Heart right ventricle (tissue), 16 donors: ENCODE measurements around the gene COLQ. TPM values are rescaled to one million over a fixed set of nuclear protein-coding genes. Genes with fewer than 3 reads are reported as not detected.
A peak's percentile ranks its signal among the peaks of the same experiment; 100 is the strongest.

Source experiments
- ATAC-seq, 8 donors: fragments of 200-7000 bp; cut with Tn5 transposase; one replicate each; pipeline ENCODE4 v1.9.1; 2020; ENCODE audit warnings: mild to moderate bottlenecking in 8 of 8, moderate library complexity in 8 of 8, moderate number of reproducible peaks in 1 of 8
- DNase-seq, 2 donors: peaks; one replicate each; pipeline ENCODE4 v3.0.0-alpha.2; 2020
- H3K27ac ChIP-seq, 10 donors: fragments of 200-600 bp; sonication (generic) in 2 of 10; one replicate each; pipeline versions ENCODE4 v1.5.0 to v1.8.0; 2020 to 2022; ENCODE audit warnings: mild to moderate bottlenecking in 3 of 10
- H3K27me3 ChIP-seq, 7 donors: fragments of 200-600 bp; one replicate each; pipeline ENCODE4 v1.8.0; 2021 to 2022; ENCODE audit warnings: mild to moderate bottlenecking in 2 of 7
- H3K36me3 ChIP-seq, 9 donors: fragments of 200-600 bp; sonication (generic) in 1 of 9; one replicate each; pipeline versions ENCODE4 v1.5.0 to v1.8.0; 2020 to 2022; ENCODE audit warnings: mild to moderate bottlenecking in 2 of 9
- H3K4me1 ChIP-seq, 9 donors: fragments of 200-600 bp; sonication (generic) in 1 of 9; one replicate each; pipeline versions ENCODE4 v1.5.0 to v1.8.0; 2020 to 2022; ENCODE audit warnings: mild to moderate bottlenecking in 4 of 9
- H3K4me3 ChIP-seq, 10 donors: fragments of 200-600 bp; sonication (generic) in 2 of 10; one replicate each; pipeline versions ENCODE4 v1.5.0 to v1.8.0; 2020 to 2022; ENCODE audit warnings: mild to moderate bottlenecking in 7 of 10, moderate library complexity in 2 of 10
- H3K9me3 ChIP-seq, 11 donors: fragments of 200-600 bp in 10 of 11; sonication (generic) in 2 of 11; one replicate each; pipeline versions ENCODE4 v1.5.0 to v1.8.0; 2013 to 2022; ENCODE audit warnings: mild to moderate bottlenecking in 2 of 11, control low read depth in 1 of 11, moderate library complexity in 1 of 11
- WGBS, 2 donors: extraction: QIAGEN DNeasy Blood & Tissue Kit; methylation state at CpG; one replicate each; pipeline ENCODE4 v1.1.7; 2013; ENCODE audit warnings: inconsistent platforms in 1 of 2; 5-methylcytosine and 5-hydroxymethylcytosine counted together
- intact Hi-C, 10 donors: fragments of 100-400 bp; cut with DNase I; formaldehyde crosslinking; loops; one replicate each; pipeline versions ENCODE4 v1.11.1 to v1.14.2; 2022
- polyA plus RNA-seq, 2 donors: library from polyadenylated mRNA; stranded (reverse); fragments of 200-250 nt; gene quantifications; one replicate each; pipeline ENCODE4 v1.2.3, GENCODE V29; 2013
- total RNA-seq, 10 donors: library from RNA; stranded (reverse); fragmentation: NEBNext Ultra II Directional in 3 of 10; extraction: Animal tissue kit (Norgen Biotek cat#: 25700) in 3 of 10; gene quantifications; one replicate each; pipeline versions ENCODE4 v1.2.1 to v1.2.4, GENCODE V29; 2021 to 2023
- TF ChIP-seq, protein P1 (sequence below), 9 donors: fragments of 200-600 bp; sonication (generic) in 2 of 9; IDR thresholded peaks; one replicate each; pipeline versions ENCODE4 v1.5.0 to v1.8.0; 2021 to 2022; ENCODE audit warnings: antibody characterized with exemption in 9 of 9, mild to moderate bottlenecking in 5 of 9, moderate library complexity in 1 of 9
- donor health status: Arrhythmogenic right ventricular cardiomyopathy.
- donor health status: ischemic (EF 13 %, LVEDD 7.1; RV severe dilation, severe dysfunction).
- donor health status: healthy with polysubstance abuse.
- donor health status: DM: no; HTN: yes; CAD: no.
- donor health status: DM: no; HTN: no; CAD: no.
- donor health status: ischemic (EF 25% LVEDD 6.9; RV normal size, moderate dysfunction).
- donor health status: ischemic (EF 25% LVEDD 5.7; RV mildly dilated, moderate dysfunction).
- donor health status: healthy.
- donor health status: DM: yes; HTN: yes; CAD: no.
- donor health status: Ischemic cardiomyopathy.
- donor health status: ischemic (EF 35%, LVEDD 5.7; RV mildly dilated, moderate dysfunction).
- donor health status: nonischemic (EF 11% LVEDD 7.7; RV severe dilation, severe dysfunction).
- donor health status: DM: yes; HTN: yes; CAD: no.
- donor health status: PGD.
- donor health status: ischemic (EF 29% LVEDD 5.4; RV normal size, mild dysfunction).
- donor health status: nonischemic (EF 23%, LVEDD 6.1; RV moderate dilation, normal function).

Gene COLQ
- total and polyA plus RNA-seq, 12 donors: 0.85 to 23.3 (median 13.0) TPM

DNA sequence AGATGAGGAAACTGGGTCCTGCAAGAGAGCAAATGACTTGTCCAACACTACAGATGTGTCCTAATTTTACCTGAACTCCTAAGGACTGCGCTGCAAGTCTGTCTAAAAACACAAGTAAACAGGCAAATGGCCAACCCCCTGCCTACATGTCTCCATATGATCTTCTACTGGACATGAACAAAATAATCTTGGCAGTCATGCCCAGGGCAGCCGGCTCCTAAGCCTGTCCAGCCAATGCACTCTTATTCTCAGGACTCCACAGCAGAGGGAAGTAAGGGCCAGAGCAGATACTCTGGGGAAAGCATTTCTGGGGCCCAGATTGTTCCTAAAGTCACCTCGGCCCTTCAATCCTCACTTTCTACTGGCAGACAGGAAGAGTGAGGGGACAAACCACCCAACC, 10.3 kb downstream of the COLQ start:
- Histone ChIP-seq H3K4me3 (no peak overlapping the region), H3K27ac (peak overlapping the region in 1 of 10 donors; percentile 8), H3K9me3 (no peaks in the 10 kb centered on the region), H3K4me1 (peaks cover 3 to 48% (median 21%) of the 10 kb centered on the region in 9 donors), H3K27me3 (no peaks in the 10 kb centered on the region), H3K36me3 (no peaks in the 10 kb centered on the region)
- intact Hi-C loops: no loop called here
- 90 to 94% methylated on average over 3 of the region's 3 CpGs for WGBS, 2 donors
- no peak for ATAC-seq
- DNase-seq: no peak
- TF ChIP-seq, protein P1, sequence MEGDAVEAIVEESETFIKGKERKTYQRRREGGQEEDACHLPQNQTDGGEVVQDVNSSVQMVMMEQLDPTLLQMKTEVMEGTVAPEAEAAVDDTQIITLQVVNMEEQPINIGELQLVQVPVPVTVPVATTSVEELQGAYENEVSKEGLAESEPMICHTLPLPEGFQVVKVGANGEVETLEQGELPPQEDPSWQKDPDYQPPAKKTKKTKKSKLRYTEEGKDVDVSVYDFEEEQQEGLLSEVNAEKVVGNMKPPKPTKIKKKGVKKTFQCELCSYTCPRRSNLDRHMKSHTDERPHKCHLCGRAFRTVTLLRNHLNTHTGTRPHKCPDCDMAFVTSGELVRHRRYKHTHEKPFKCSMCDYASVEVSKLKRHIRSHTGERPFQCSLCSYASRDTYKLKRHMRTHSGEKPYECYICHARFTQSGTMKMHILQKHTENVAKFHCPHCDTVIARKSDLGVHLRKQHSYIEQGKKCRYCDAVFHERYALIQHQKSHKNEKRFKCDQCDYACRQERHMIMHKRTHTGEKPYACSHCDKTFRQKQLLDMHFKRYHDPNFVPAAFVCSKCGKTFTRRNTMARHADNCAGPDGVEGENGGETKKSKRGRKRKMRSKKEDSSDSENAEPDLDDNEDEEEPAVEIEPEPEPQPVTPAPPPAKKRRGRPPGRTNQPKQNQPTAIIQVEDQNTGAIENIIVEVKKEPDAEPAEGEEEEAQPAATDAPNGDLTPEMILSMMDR (IDR thresholded peaks at IDR 0.05): no peak

DNA sequence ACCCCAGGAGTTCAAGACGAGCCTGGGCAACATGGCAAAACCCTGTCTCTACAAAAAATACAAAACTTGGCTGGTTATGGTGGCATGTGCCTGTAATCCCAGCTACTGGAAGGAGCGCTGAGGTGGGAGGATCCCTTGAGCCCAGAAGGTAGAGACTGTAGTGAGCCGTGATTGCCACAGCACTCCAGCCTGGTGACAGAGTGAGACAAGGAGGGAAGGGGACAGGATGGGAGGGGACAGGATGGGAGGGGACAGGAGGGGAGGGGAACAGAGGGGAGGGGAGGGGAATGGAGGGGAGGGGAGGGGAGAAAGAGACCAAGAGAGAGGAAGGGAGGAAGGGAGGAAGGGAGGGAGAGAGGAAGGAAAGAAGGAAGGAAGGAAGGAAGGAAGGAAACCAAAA, 11.0 kb downstream of the COLQ start:
- Histone ChIP-seq H3K4me1 (peaks cover 3 to 46% (median 21%) of the 10 kb centered on the region in 9 donors), H3K27me3 (no peaks in the 10 kb centered on the region), H3K27ac (no peak overlapping the region), H3K4me3 (no peak overlapping the region), H3K9me3 (no peaks in the 10 kb centered on the region), H3K36me3 (no peaks in the 10 kb centered on the region)
- TF ChIP-seq, protein P1 (IDR thresholded peaks at IDR 0.05): no peak
- no peak for DNase-seq
- intact Hi-C loops: no loop called here
- 86 to 89% methylated on average over 3 of the region's 3 CpGs for WGBS, 2 donors
- ATAC-seq: no peak

DNA sequence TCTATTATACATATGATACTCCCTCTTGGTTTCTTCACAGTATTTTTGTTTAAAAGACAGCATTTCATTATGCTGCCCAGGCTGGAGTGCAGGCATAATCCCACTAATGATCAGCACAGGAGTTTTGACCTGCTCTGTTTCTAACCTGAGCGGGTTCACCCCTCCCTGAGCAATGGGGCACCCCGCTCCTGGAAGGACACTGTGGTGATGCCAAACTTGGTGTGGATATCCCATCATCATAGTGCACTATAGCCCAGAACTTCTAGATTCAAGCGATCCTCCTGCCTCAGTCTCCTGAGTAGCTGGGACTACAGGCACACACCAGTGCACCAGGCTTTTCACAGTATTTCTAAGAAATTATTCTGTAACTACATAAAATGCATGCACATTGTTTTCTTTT, 14.9 kb downstream of the COLQ start:
- Histone ChIP-seq H3K9me3 (no peaks in the 10 kb centered on the region), H3K4me3 (no peak overlapping the region), H3K27me3 (no peaks in the 10 kb centered on the region), H3K27ac (no peak overlapping the region), H3K4me1 (peaks cover 0 to 16% (median 6%) of the 10 kb centered on the region in 9 donors), H3K36me3 (no peaks in the 10 kb centered on the region)
- WGBS, 2 donors: 94 to 99% methylated on average over 3 of the region's 3 CpGs
- DNase-seq: no peak
- intact Hi-C loops: no loop called here
- TF ChIP-seq, protein P1 (IDR thresholded peaks at IDR 0.05): no peak
- ATAC-seq: no peak

DNA sequence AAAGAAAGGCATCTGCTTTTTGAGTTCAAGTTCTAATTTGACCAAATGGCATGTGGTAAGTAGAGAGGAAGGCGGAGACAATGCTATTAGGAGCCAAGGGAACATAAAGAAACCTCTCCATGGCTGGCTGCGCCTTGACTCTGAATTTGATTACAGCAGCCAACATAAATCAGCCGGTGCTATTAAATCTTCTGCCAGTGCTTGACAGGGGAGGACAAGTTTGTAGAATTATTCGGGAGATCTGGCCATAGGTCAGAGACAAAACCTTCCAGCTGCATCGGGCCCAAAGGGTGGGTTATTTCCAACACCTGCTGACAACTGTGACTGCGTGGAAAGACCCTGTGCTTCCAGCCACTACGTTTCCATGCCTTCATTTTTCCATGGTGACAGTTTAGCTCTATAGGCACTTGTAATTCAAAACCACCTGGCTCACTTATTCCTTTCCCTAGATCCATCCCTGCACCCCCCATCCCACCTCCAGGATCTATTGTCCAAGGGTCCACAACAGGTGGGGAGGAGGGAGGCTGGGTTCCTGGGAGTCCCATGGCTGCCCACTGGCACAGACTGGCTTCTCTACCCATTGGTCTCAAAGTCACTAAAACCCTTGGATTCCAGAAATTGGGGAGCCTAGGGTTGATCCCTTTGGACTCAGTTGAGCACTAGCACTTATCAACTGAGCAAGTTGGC, 15.9 kb downstream of the COLQ start:
- no peaks in the 10 kb centered on the region for H3K27me3 ChIP-seq
- H3K4me3 ChIP-seq: no peak overlapping the region
- H3K9me3 ChIP-seq: no peaks in the 10 kb centered on the region
- ATAC-seq (no peak), DNase-seq (no peak)
- H3K27ac ChIP-seq: no peak overlapping the region
- 67 to 70% methylated on average over 7 of the region's 7 CpGs for WGBS, 2 donors
- H3K4me1 ChIP-seq: peaks cover 0 to 17% (median 5%) of the 10 kb centered on the region in 9 donors
- TF ChIP-seq, protein P1 (IDR thresholded peaks at IDR 0.05): no peak
- no peaks in the 10 kb centered on the region for H3K36me3 ChIP-seq
- intact Hi-C loops: no loop called here
